Measurements from ENCODE around the gene MZT1. TPM values are rescaled to one million over a fixed set of nuclear protein-coding genes. Genes with fewer than 3 reads are reported as not detected.
"Not testable (repeated sequence)": the region's sequence is repeated elsewhere in the genome, so short reads cannot be mapped to it uniquely, and the experiment has no call there.

Gene MZT1
- total RNA-seq, 1 experiment from 2014 or later = 22.9 TPM

DNA sequence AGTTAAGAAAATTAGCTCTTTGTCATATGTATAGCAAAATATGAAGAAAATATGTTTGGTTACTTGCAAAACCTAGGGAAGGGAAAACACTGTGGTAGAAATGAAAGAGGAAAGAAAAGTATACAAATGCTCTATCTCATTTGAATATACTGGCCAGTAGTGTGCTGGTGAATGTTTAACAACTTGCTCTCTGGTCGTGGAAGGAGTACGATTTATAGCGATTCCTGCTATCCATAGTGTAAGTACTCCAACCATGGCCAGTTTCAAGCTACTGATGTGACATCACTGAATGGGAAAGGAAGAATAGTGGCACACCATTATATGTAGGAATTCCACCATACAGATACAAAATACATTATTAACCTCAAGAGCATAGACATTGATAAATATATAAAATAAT lies 9.6 kb upstream of the MZT1 start:
- H3K9me3 ChIP-seq = no peaks in the 10 kb centered on the region
- DNase-seq = no peak
- no peaks in the 10 kb centered on the region for H3K9me3 Mint-ChIP-seq (ENCODE audit: unreplicated experiment)
- CTCF ChIA-PET = no interaction called here
- peaks cover 65% of the 10 kb centered on the region for H3K36me3 Mint-ChIP-seq (ENCODE audit: insufficient read depth, unreplicated experiment)
- H3K4me3 ChIP-seq (ENCODE audit: low read depth, low read length) = no peak overlapping the region
- H3K27ac Mint-ChIP-seq (ENCODE audit: unreplicated experiment) = no peak overlapping the region
- BruUV-seq (replicated peaks) = no TSS peak
- H3K4me1 Mint-ChIP-seq (ENCODE audit: low read depth, unreplicated experiment) = peaks cover 8% of the 10 kb centered on the region
- TF ChIP-seq CTCF (IDR thresholded peaks at IDR 0.05; ENCODE audit: insufficient read depth in 1 of 2, low read depth in 1 of 2, low read length in 1 of 2, severe bottlenecking in 1 of 2, unreplicated experiment in 1 of 2) = no peak
- H3K27me3 ChIP-seq (replicated peaks; ENCODE audit: control insufficient read depth, insufficient read depth, low read length) = no peaks in the 10 kb centered on the region
- H3K4me1 ChIP-seq = no peaks in the 10 kb centered on the region
- no peak overlapping the region for H3K4me3 Mint-ChIP-seq (ENCODE audit: unreplicated experiment)
- no peaks in the 10 kb centered on the region for H3K27me3 Mint-ChIP-seq (ENCODE audit: insufficient read depth, unreplicated experiment)
- no peaks in the 10 kb centered on the region for H3K36me3 ChIP-seq (ENCODE audit: control insufficient read depth, insufficient read depth, low read length)
- POLR2A ChIA-PET = no interaction called here
- intact Hi-C loops (cut with micrococcal nuclease; ENCODE audit: unreplicated experiment) = no loop called here

- Histone ChIP-seq H3K36me3 (ENCODE audit: control insufficient read depth, insufficient read depth, low read length) (no peaks in the 10 kb centered on the region; the same call in 1 of the 2 replicates), H3K4me1 (peaks cover 7% of the 10 kb centered on the region; the same call in 1 of the 2 replicates), H3K9me3 (no peaks in the 10 kb centered on the region), H3K27me3 (replicated peaks; ENCODE audit: control insufficient read depth, insufficient read depth, low read length) (no peaks in the 10 kb centered on the region), H3K4me3 (ENCODE audit: low read depth, low read length) (peak overlapping the region; percentile 100)
- Mint-ChIP-seq H3K4me1 (ENCODE audit: low read depth, unreplicated experiment) (peaks cover 6% of the 10 kb centered on the region), H3K27me3 (ENCODE audit: insufficient read depth, unreplicated experiment) (no peaks in the 10 kb centered on the region), H3K4me3 (ENCODE audit: unreplicated experiment) (peak overlapping the region; percentile 92), H3K27ac (ENCODE audit: unreplicated experiment) (peak overlapping the region; percentile 93), H3K36me3 (ENCODE audit: insufficient read depth, unreplicated experiment) (peaks cover 35% of the 10 kb centered on the region), H3K9me3 (ENCODE audit: unreplicated experiment) (no peaks in the 10 kb centered on the region)
- no peak for DNase-seq
- BruUV-seq (replicated peaks) = no TSS peak
- TF ChIP-seq CTCF (IDR thresholded peaks at IDR 0.05; ENCODE audit: insufficient read depth in 1 of 2, low read depth in 1 of 2, low read length in 1 of 2, severe bottlenecking in 1 of 2, unreplicated experiment in 1 of 2) = no peak
- intact Hi-C loops (cut with micrococcal nuclease; ENCODE audit: unreplicated experiment) = no loop called here
- CTCF ChIA-PET = interaction anchor here (0.6 kb wide), 1 partner anchor 85 kb away, joined by 7 read pairs; no protein-coding TSS in a partner anchor
- POLR2A ChIA-PET = interaction anchor here (0.6 to 0.7 kb wide), 2 partner anchors 331 to 1177 kb away, joined by 3 read pairs; partner anchors contain the start of gene KLF5
Measured at GRCh38 chr13:72728290-72728605, 819 bp upstream of the MZT1 start.

DNA sequence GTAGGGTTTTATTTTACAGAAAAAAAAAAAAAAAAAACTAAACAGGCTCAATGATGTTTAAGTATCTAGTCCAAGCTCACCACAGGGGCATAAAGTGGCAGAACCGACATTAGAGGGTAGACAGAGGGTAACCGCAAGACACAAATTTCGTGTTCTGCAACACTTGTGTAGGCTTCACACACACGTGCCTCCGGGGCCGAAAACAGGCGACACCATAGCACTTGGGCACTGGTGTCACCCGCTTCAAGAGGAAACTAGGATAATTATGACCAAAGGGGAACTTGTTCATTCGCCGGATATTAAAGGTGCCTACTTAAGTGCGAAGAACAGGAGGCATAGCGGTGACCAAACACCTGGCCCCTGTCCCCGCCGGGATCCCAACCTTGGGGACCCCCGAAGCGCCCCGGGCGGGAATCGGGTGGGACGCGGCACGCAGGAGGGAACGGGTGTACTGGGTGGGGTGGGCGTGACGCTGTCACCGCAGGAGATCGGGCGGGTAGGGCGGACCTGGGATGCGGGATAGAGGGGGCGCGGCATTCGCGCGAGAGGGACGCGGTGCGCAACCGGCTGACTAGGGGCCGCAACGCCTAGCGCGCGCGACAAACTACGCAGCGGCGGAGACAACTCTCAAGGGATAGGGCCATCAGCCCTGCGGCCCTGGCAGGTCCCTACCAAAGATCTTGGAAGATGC lies 558 bp downstream of the MZT1 start:
- peaks cover 7% of the 10 kb centered on the region; the same call in 1 of the 2 replicates for H3K4me1 ChIP-seq
- H3K4me3 Mint-ChIP-seq (ENCODE audit: unreplicated experiment) = peak overlapping the region; percentile 92
- H3K27me3 ChIP-seq (replicated peaks; ENCODE audit: control insufficient read depth, insufficient read depth, low read length) = no peaks in the 10 kb centered on the region
- H3K36me3 ChIP-seq (ENCODE audit: control insufficient read depth, insufficient read depth, low read length) = no peaks in the 10 kb centered on the region; the same call in 1 of the 2 replicates
- peak overlapping the region; percentile 100 for H3K4me3 ChIP-seq (ENCODE audit: low read depth, low read length)
- H3K36me3 Mint-ChIP-seq (ENCODE audit: insufficient read depth, unreplicated experiment) = peaks cover 32% of the 10 kb centered on the region
- DNase-seq = peak in 1 of 2 experiments; percentile 58
- H3K27ac Mint-ChIP-seq (ENCODE audit: unreplicated experiment) = peak overlapping the region; percentile 93
- POLR2A ChIA-PET = no interaction called here
- no peaks in the 10 kb centered on the region for H3K9me3 Mint-ChIP-seq (ENCODE audit: unreplicated experiment)
- no TSS peak for BruUV-seq (replicated peaks)
- intact Hi-C loops (cut with micrococcal nuclease; ENCODE audit: unreplicated experiment) = loop anchor here (1.0 kb wide), 1 partner anchor 55 kb away; the partner anchor contains the start of gene PIBF1
- CTCF ChIA-PET = no interaction called here
- no peaks in the 10 kb centered on the region for H3K9me3 ChIP-seq
- TF ChIP-seq CTCF (IDR thresholded peaks at IDR 0.05; ENCODE audit: insufficient read depth in 1 of 2, low read depth in 1 of 2, low read length in 1 of 2, severe bottlenecking in 1 of 2, unreplicated experiment in 1 of 2) = no peak
- H3K4me1 Mint-ChIP-seq (ENCODE audit: low read depth, unreplicated experiment) = peaks cover 6% of the 10 kb centered on the region
- no peaks in the 10 kb centered on the region for H3K27me3 Mint-ChIP-seq (ENCODE audit: insufficient read depth, unreplicated experiment)

DNA sequence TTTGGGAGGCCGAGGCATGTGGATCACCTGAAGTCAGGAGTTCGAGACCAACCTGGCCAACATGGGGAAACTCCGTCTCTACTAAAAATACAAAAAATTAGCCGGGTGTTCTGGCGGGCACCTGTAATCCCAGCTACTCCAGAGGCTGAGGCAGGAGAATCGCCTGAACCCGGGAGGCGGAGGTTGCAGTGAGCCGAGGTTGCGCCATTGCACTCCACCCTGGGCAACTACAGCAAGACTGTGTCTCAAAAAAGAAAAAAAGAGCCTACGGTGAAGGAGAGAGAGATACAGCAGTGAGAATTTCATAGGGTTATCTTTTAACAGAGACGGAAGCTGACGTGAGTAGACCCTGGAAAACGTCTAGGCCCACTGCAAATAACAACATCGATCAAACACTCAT lies 1.2 kb downstream of the MZT1 start:
- CTCF ChIA-PET, POLR2A ChIA-PET: not testable (repeated sequence)

More for the DNA sequence above, 1.2 kb downstream of the MZT1 start:
- peak overlapping the region; percentile 92 for H3K4me3 Mint-ChIP-seq (ENCODE audit: unreplicated experiment)
- H3K27me3 Mint-ChIP-seq (ENCODE audit: insufficient read depth, unreplicated experiment); H3K4me1 Mint-ChIP-seq (ENCODE audit: low read depth, unreplicated experiment); H3K4me1 ChIP-seq; H3K27me3 ChIP-seq (replicated peaks; ENCODE audit: control insufficient read depth, insufficient read depth, low read length); H3K9me3 ChIP-seq; H3K36me3 ChIP-seq (ENCODE audit: control insufficient read depth, insufficient read depth, low read length); intact Hi-C loops (cut with micrococcal nuclease; ENCODE audit: unreplicated experiment); DNase-seq; H3K9me3 Mint-ChIP-seq (ENCODE audit: unreplicated experiment); BruUV-seq (replicated peaks): not testable (repeated sequence)
- peaks cover 33% of the 10 kb centered on the region for H3K36me3 Mint-ChIP-seq (ENCODE audit: insufficient read depth, unreplicated experiment)
- peak overlapping the region; percentile 100 for H3K4me3 ChIP-seq (ENCODE audit: low read depth, low read length)
- peak overlapping the region; percentile 93 for H3K27ac Mint-ChIP-seq (ENCODE audit: unreplicated experiment)
